HG03064 (cell line): ENCODE measurements around the gene KRTAP10-8.
"Not testable (repeated sequence)": the region's sequence is repeated elsewhere in the genome, so short reads cannot be mapped to it uniquely, and the experiment has no call there.

Source experiments
- ATAC-seq: cut with Tn5 transposase; IDR thresholded peaks from one replicate; pipeline ENCODE4 v1.9.1; 2021; ENCODE audit warnings: low read depth; ENCODE audit not compliant: unreplicated experiment

KRTAP10-8 gene

DNA sequence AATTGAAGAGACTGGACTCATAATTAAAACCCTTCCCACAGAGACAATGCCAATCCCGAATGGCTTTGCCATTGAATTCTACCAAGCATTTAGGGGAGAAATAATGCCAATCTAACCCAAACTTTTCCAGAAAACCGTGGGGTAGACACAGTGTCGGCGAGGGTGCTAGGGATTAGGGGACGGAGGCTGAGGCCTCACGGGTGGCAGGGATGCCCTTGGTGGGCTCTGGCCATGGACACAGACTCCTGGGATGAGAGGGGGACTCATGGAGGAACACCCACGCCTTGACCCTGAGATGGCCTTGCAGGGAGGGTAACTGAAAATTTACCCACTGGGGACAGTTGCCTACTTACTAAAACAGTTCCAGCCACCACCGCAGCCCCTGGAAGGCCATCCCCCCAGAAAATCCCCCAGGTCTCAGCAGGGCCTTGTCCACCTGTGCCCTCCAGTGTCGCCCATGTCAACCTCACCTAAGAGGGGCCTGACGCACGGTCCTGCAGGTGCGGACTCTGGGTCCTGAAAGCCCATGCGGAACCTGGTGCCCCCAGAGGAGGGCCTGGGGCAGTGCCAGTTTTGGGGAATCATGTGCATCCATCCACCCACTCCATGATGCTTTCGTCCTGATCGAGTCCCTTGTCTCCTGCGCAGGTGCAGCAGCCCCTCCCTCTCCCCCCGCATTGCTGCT is 33.4 kb upstream of the KRTAP10-8 start:
- ATAC-seq: no peak

- no peak for ATAC-seq
Measured at GRCh38 chr21:44579056-44579832, 32.6 kb upstream of the KRTAP10-8 start.

DNA sequence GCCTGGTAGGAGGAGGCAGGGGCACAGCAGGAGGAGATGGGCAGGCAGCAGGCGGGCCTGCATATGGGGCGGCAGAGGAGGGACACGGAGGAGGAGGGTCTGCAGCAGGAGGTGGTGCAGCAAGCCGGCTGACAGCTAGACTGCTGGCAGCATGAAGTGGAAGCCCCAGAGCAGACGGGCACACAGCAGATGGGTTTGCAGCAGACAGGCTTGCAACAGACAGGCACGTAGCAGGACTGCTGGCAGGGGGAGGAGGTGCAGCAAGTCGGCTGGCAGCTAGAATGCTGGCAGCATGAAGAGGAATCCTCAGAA is 32.1 kb upstream of the KRTAP10-8 start:
- ATAC-seq: no peak

DNA sequence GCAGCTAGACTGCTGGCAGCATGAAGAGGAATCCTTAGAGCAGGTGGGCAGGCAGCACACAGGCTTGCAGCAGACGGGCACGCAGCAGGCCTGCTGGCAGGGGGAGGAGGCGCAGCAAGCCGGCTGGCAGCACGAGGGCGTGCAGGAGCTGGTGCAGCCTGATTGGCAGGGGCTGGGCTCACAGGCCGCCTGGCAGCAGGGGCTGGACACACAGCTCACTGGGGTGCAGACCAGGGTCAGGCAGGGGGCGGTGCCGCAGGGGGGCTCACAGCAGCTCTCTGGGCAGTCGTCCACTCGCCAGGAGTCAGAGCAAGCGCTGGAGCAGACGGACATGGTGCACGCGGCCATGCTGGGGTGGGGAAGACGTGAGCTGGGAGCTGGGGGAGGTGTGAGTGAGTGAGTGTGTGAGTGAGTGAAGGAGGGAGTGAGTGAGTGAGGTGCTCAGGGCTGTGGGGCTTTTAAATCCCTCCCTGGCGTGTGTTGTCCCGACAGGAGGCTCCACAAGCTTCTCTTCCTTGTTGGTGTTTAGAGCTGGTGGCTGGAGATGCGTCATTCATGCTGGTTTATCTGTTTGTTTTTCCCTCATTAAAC is 31.6 kb upstream of the KRTAP10-8 start, which contains the start of gene KRTAP10-5:
TSS of gene KRTAP10-5 (minus strand) at position 374 of the 591 bp plus-strand sequence. CDS start at position 348, 26 bp downstream.
- ATAC-seq: not testable (repeated sequence)

- ATAC-seq: no peak
Measured at GRCh38 chr21:44581158-44581557, 30.7 kb upstream of the KRTAP10-8 start.

- no peak for ATAC-seq
Measured at GRCh38 chr21:44582055-44582454, 29.8 kb upstream of the KRTAP10-8 start.

- no peak for ATAC-seq
Measured at GRCh38 chr21:44583089-44583799, 28.6 kb upstream of the KRTAP10-8 start.

DNA sequence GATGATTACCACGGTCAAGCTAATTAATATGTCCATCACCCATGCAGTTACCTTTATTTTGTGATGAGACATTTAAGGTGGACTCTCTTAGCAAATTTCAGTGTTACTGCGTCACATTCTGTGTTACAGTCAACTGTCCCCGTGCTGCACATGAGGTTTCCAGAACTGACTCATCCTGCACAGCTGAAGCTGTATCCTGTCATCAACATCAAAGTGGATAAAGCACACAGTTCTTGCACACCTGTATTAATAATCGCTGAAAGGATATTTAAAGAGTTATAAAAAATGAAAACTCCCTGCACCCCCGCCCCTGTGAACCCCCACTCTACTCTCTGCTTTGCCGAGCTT is 28.1 kb upstream of the KRTAP10-8 start:
- no peak for ATAC-seq

DNA sequence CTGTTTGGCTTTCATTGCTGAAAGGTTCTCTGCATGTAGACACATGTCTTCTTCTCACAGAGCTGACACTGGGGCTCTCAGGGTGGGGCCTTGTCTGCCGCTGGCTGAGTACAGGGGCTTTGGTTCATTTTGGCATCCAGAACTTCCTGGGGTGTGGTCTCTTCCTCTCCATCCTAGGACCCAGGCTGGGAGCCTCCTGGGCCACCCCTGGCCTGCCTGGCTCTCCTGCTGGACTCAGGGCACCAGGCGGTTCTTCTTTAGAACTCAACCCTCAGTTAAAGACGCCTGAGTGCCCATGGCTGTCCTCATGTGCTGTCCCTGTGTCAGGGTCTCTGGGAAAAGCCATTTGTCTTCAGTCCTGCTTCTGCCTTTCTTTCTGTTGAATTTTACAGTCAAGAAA is 26.0 kb upstream of the KRTAP10-8 start:
- ATAC-seq: no peak

- no peak for ATAC-seq
Measured at GRCh38 chr21:44589094-44589493, 22.8 kb upstream of the KRTAP10-8 start.

DNA sequence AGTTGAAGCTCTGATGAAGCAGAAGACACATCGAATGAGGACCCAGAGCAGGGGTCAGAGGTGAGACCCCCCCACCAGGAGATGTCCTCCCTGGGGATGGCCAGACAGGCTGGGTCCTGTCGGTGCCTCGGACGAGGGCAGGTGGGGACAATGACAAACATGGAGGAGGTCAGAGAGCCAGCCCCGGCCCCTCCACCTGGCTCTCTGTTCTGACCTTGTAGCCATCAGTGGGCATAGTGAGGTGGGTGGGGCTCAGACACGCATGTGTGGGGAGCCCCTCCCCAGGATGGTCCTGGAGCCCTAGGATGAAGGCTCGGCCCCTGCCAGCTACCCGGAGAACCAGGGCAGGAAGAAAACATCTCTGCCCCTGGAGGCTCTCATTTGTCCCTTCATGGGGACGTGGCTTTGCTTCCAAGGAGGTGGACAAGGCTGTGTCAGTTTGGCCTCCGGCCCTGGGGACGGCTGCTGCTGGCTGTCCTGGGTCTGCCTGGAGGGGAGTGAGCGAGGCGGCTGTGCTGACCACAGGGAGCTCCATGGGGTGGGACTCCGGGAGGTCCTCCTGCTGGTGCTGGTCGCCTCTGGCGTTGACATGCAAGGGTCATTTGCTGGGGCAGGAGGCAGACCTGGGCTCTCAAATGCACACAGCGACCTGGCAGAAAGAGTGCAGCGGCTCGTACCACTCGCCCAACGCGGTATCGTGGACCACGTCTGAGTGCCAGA is 22.1 kb upstream of the KRTAP10-8 start:
- no peak for ATAC-seq

GRCh38 chr21:44590311-44590721 is 21.6 kb upstream of the KRTAP10-8 start:
- no peak for ATAC-seq

GRCh38 chr21:44590897-44591800 is 20.7 kb upstream of the KRTAP10-8 start:
- not testable (repeated sequence) for ATAC-seq

DNA sequence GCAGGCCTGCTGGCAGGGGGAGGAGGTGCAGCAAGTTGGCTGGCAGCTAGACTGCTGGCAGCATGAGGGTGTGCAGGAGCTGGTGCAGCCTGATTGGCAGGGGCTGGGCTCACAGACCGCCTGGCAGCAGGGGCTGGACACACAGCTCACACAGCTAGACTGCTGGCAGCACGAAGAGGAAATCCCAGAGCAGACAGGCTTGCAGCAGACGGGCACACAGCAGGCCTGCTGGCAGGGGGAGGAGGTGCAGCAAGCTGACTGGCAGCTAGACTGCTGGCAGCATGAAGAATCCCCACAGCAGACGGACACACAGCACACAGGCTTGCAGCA is 20.1 kb upstream of the KRTAP10-8 start:
- not testable (repeated sequence) for ATAC-seq

GRCh38 chr21:44592446-44593311 is 19.2 kb upstream of the KRTAP10-8 start, which contains the start of gene KRTAP10-6:
TSS of gene KRTAP10-6 (minus strand) at chr21:44592505. CDS start at chr21:44592484, 21 bp downstream.
- no peak for ATAC-seq

DNA sequence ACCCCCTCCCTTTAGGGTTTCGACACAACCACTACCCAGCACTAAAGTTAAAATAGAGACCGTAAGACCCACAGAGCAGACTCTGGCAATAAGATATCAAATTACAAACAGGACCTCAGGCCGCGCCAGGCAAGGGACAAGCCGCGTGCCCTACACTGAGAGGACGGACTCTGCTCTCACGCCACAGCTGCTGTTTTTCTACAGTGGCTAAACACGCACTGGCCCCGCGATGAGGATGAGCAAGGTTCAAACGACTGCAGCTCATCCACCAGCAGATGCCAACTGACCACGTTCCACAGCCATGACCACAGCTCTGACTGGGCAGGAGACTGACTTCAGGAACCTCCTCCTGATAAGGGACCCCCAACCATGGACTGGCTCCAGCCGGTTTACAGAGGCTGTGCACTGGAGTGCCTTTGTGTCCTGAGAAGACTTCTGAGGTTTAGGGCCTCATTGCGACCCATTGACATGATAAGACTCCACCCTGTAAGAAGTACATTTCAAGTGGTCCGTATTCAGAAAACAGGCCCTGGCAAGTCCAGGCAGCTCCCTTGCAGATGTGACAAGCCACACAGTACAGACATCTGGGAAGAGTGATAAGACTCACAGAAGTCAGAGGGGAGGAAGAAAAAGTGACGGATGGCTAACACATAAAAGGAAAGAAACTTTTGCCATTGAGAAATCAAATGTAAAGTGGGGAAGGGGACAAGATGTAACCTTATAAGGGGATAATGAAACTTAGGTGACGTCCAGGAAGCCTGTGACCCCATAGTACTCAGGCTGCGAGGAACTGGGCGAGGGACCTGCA is 18.1 kb upstream of the KRTAP10-8 start:
- ATAC-seq: no peak

- ATAC-seq: no peak
Measured at GRCh38 chr21:44594406-44594916, 17.4 kb upstream of the KRTAP10-8 start.

- no peak for ATAC-seq
Measured at GRCh38 chr21:44595524-44595923, 16.4 kb upstream of the KRTAP10-8 start.
